CD4-positive, alpha-beta T cell treated with Interleukin-4 for 1 hour (primary cell): ENCODE results near the gene SMAD1.
A peak's percentile ranks its signal among the peaks of the same experiment; 100 is the strongest.

ENCODE experiments used
- DNase-seq, 2 donors: peaks; one replicate each; pipeline ENCODE4 v3.0.0-alpha.2; 2020 to 2022

Gene SMAD1

GRCh38 chr4:145481164-145481941 is at the start of gene SMAD1:
Gene SMAD1, plus strand, starts transcription at chr4:145481853. Its CDS starts 32,761 bp downstream, at chr4:145514614.
- DNase-seq: peak; percentile 8 to 20

GRCh38 chr4:145433684-145434083 is 48.0 kb upstream of the SMAD1 start:
- DNase-seq: no peak

GRCh38 chr4:145435646-145436045 is 46.0 kb upstream of the SMAD1 start:
- no peak for DNase-seq

- no peak for DNase-seq
These were observed 45.5 kb upstream of the SMAD1 start for GRCh38 chr4:145436114-145436513.

- no peak for DNase-seq
These were observed 44.9 kb upstream of the SMAD1 start for GRCh38 chr4:145436796-145437195.

GRCh38 chr4:145437466-145437865 is 44.2 kb upstream of the SMAD1 start:
- DNase-seq: no peak

- no peak for DNase-seq
These were observed 43.4 kb upstream of the SMAD1 start for GRCh38 chr4:145438298-145438697.

- DNase-seq: no peak
These were observed 41.2 kb upstream of the SMAD1 start for GRCh38 chr4:145440292-145441007.

- DNase-seq: no peak
These were observed 35.5 kb upstream of the SMAD1 start for GRCh38 chr4:145446184-145446583.

GRCh38 chr4:145451895-145452294 is 29.8 kb upstream of the SMAD1 start:
- DNase-seq: no peak

GRCh38 chr4:145452447-145453162 is 29.0 kb upstream of the SMAD1 start:
- DNase-seq: no peak

GRCh38 chr4:145453163-145453520 is 28.5 kb upstream of the SMAD1 start:
- DNase-seq: no peak

GRCh38 chr4:145473203-145473602 is 8.4 kb upstream of the SMAD1 start:
- DNase-seq: no peak

GRCh38 chr4:145480257-145480656 is 1.4 kb upstream of the SMAD1 start:
- no peak for DNase-seq

GRCh38 chr4:145481942-145482208 is 222 bp downstream of the SMAD1 start:
- no peak for DNase-seq

- peak in 1 of 2 donors; percentile 5 for DNase-seq
These were observed 770 bp downstream of the SMAD1 start for GRCh38 chr4:145482209-145483037.

- DNase-seq: no peak
These were observed 1.9 kb downstream of the SMAD1 start for GRCh38 chr4:145483514-145483913.

- no peak for DNase-seq
These were observed 2.7 kb downstream of the SMAD1 start for GRCh38 chr4:145484225-145484846.

- no peak for DNase-seq
These were observed 3.5 kb downstream of the SMAD1 start for GRCh38 chr4:145485120-145485519.

- no peak for DNase-seq
These were observed 5.0 kb downstream of the SMAD1 start for GRCh38 chr4:145486603-145487002.

- peak in 1 of 2 donors; percentile 5 for DNase-seq
These were observed 6.0 kb downstream of the SMAD1 start for GRCh38 chr4:145487631-145488030.

- no peak for DNase-seq
These were observed 6.7 kb downstream of the SMAD1 start for GRCh38 chr4:145488310-145488709.

- DNase-seq: no peak
These were observed 7.9 kb downstream of the SMAD1 start for GRCh38 chr4:145489556-145489955.
